Retina (tissue), 1 donor: ENCODE data around the gene NIPSNAP2.
"Not testable (repeated sequence)": the region's sequence is repeated elsewhere in the genome, so short reads cannot be mapped to it uniquely, and the experiment has no call there.

Source experiments
- DNase-seq: peaks from one replicate; pipeline ENCODE4 v3.0.0-alpha.2; 2016

Gene NIPSNAP2

DNA sequence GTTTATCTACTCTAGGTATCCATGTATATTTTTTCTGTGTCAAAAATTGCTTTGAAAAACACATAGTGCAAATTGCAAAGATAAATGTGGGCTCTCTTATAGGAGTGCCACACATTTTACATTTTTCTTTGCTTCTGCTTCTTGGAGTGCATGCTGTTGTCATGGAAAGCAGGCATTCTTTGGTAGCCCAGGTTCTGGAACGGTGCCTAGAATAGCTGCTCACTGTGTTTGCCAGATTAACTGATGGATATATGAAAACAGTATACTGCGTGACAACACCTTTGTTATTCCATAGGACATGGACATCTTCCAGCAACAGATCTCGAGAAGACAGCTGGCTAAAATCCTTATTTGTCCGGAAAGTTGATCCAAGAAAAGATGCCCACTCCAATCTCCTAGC lies 13.4 kb downstream of the NIPSNAP2 start:
- DNase-seq, result no peak

DNA sequence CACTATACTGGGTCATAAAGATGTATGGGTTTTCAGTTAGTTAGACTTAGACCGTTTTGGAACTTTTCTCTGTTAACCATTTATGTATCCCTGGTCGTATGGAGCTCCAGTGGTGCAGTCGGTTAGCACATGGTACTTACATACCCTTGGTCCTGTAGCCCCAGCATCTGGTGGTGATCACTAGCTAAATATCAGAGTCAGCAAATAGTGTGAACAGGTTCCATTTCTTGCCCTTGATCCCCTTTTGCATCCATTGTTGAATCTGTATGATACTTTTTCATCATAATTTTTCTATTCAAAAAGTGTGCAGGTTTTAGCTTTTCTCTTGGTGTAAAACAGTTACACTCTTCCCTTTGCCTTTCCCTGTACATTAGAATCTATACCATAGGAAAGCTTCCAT lies 15.9 kb downstream of the NIPSNAP2 start:
- no peak for DNase-seq

DNA sequence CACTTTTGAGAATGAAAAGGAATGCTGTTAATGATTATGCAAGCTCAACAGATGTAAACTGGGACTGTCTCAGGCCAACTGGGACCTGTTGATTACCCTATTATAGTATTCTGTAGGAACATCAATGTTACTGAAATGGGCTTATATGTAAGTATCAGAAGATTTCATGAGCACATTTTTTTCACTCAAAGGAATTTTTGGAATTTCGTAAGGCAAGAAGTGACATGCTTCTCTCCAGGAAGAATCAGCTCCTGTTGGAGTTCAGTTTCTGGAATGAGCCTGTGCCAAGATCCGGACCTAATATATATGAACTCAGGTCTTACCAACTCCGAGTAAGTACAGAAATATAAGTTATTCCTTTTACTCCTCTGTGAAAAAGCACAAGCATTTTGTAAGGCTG lies 19.2 kb downstream of the NIPSNAP2 start:
- no peak for DNase-seq

DNA sequence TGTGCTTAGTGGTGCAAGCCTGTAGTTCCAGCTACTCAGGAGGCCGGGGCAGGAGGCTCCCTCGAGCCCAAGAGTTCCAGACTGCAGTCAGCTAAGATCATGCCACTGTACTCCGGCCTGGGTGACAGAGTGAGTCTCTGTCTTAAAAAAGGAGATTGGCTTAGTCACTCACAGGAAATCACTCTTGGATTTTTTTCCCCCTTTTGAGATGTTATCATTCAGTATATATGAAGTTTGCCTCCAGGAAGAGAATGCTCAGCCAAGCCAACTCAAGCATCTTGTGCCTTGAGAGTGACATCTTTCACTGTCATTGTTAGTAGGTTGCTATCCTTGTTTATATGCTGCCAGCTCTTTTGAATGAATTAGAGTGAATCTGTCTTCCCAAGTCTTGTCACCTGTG lies 28.0 kb downstream of the NIPSNAP2 start:
- no peak for DNase-seq

DNA sequence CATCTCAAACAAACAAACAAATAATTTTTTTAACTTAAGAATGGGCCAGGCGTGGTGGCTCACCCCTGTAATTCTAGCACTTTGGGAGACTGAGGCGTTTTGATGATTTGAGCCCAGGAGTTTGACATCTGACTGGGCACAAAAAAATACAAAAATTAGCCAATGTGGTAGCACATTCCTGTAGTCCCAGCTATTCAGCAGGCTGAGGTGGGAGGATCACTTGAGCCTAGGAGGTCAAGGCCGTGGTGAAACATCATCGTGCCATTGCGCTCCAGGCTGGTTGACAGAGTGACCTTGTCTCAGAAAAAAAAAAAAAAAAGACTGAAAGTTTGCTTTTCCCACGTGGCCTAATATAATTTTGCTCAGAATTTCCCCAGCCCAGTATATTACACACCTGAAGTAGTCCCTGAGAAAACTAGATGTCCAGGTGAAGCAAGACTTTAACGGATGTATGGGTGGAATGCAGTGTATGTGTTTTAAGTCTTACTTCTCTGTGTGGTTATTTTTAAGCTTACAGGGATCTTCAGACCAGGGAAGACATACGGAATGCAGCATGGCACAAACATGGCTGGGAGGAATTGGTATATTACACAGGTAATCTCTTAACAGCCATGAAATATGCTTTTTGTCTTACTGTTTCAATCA lies 32.6 kb downstream of the NIPSNAP2 start:
- DNase-seq, result no peak

DNA sequence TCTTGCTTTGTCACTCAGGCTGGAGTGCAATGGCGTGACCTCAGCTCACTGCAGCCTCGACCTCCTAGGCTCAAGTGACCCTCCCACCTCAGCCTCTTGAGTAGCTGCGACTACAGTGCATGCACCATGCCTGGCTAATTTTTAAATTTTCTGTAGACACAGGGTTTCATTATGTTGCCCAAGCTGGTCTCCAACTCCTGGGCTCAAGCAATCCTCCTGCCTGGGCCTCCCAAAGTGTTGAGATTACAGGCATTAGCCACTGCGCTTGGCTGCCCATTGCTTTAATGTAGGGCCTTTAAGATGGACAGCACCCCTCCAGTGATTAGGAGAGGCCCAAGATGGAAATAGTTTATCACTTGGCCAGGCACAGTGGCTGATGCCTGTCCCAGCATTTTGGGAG lies 39.4 kb downstream of the NIPSNAP2 start:
- no peak for DNase-seq

DNA sequence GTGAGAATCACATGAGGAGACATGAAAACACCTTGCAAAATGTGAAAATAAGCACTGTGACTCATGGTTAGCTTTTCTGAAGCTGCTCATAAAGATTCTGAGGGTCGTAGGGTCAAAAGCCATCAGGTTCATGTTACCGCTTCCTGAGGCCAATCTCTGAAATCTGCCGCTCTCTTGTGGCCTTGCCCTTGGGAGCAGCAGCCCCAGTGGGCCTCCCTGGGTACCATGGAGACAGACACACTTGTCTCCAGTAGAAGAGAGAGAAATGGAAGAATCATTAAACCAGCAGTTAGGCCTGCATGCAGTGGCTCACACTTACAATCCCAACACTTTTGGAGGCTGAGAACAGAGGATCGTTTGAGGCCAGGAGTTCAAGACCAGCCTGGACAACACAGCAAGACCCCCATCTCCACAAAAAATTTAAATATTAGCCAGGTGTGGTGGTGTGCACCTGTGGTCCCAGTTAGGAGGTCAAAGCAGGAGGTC lies 42.8 kb downstream of the NIPSNAP2 start:
- DNase-seq, result no peak

DNA sequence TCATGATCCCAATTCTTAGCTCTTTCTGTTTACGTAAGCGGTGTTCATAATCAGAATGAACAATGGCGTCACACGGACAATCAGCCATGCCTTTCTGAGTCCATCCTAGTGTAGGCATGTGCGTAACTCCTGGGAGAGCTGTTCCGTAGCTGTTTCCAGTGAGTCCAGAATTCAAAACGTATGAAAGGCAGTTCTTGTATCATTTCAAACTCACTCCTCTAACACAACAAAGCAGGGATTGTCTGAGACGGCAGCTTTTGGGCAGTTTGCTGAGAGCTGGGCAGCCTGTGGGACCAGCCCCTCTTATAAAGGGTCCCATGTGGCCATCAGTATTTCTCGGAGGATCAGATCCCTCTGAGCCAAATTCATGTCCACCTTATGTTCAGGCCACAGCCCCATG lies 43.5 kb downstream of the NIPSNAP2 start:
- DNase-seq, result no peak

DNA sequence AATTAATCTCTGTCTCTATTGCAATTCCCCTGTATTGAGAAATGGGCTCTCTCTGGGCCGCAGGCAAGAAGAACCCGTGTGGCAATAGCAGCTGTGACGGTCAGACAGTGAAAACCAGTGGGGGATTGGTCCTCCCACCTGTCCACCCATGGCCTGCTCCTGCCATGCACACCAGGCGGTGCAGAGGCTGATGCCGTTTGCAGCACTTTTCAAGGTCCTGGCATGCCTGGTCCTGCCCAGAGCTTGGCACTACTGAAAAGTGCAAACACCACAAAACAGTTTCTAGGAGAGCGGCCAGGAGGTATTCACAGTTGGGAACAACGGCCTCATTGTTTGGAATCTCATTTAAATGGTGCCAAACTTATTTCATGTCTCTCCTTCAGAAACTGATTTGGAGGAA lies 45.3 kb downstream of the NIPSNAP2 start:
- DNase-seq, result peak; percentile 12

DNA sequence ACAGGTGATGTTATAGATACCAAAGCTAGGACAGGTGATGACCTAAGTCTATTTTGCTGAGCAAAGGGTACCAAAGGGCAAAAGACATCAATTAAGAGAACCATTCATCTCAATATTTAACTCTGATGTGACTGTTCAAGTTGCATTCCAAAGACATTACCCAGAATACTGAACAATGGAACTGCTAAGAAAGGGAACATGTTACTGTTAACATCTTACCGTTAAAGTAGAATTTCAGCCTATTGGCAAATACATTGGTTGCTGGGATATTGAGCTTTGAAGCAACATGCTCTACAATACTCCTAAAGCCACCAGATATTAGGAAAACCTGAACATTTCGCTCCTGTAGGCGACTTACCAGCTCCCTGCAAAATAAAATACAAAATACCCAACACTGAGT lies 52.6 kb downstream of the NIPSNAP2 start:
- not testable (repeated sequence) for DNase-seq

DNA sequence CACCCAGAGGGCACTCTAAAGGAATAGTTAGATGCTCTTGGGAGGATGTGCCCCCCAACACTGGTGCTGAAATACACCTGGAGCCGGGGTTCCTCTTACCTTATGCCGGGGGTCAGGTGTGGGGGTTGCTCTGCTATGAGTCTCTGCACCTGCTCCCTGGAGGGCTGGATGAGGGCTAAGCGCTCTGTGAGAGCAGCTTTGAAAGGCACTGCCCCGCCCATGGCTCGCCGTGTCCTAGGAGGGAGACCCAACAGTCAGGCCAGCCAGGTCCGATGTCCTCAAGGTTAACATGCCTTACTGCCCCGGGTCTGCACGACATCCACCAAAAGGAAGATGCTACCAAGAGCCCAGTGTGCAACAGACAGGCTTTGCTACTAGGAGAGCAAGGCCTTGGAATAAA lies 55.1 kb downstream of the NIPSNAP2 start:
- DNase-seq, result no peak

DNA sequence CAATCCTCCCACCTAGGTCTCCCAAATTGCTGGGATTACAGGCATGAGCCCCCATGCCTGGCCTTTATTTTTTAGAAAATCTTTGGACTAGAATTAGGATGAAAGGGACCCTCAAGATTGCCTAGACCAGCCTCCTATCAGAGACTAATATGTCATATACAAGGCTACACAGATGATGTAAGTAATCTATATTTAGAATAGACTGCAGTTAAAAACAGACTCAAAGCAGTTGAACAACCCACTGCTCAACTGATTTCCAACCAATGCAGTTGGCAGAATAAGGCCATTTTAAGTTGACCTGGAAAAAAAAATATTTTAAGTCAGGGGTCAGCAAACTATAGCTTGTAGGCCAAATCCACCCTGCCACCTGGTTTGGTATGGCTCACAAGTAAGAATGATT lies 59.1 kb downstream of the NIPSNAP2 start:
- DNase-seq, result no peak

DNA sequence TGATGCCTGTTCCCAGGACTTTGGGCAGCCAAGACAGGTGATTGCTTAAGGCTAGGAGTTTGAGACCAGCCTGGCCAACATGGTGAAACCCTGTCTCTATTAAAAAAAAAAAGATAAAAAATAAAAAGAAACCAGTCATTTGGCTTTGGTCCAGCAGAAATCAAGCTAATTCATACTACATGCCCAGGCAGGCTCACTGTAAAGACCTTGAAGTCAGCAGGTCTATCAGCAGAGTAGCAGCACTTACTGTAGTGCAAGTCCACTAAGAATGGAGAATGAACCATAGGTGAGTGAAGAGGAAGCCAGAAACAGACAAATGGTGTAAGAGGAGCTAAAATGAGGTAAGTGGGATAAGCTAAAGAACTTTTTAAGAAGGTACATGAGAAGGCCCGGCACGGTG lies 62.2 kb downstream of the NIPSNAP2 start:
- no peak for DNase-seq

DNA sequence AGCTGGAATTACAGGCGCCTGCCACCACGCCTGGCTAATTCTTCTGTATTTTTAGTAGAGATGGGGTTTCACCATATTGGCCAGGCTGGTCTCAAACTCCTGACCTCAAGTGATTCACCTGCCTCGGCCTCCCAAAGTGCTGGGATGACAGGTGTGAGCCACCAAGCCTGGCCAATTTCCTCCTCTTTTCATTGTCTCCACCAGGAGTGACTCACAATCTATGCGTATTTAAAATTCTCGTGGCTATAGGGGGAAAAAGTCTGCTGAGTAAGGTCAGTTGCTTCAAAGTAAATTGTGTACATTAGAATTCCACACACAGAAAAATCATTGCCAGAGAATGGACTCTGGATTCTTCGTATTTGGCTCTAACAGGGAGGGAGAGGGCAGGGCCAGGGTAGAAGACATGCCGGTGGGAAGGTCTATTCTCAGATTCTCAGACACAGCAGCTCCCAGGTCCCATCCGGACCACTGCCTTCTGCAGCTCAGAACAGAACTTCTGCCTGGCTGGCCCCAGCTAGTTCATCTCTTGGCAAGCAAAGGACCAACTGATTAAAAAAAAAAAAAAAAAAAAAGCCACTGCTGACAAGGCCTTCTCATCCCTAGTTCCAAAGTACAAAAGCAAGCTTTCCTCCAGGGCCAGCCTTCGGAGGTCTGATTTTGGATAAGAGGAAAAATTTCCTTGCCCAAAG lies 64.7 kb downstream of the NIPSNAP2 start:
- DNase-seq, result no peak

DNA sequence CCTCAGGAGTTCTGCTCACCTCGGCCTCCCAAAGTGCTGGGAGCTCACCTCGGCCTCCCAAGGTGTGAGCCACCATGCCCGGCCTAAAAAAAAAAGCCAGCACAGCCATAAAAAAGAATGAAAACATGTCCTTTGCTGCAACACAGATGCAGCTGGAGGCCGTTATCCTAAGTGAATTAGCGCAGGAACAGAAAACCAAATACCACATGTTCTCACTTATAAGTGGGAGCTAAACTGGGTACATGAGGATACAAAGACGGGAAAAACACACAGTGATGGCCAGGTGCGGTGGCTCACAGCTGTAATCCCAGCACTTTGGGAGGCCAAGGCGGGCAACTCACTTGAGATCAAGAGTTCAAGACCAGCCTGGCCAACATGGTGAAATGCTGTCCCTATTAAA lies 66.0 kb downstream of the NIPSNAP2 start:
- DNase-seq, result no peak

DNA sequence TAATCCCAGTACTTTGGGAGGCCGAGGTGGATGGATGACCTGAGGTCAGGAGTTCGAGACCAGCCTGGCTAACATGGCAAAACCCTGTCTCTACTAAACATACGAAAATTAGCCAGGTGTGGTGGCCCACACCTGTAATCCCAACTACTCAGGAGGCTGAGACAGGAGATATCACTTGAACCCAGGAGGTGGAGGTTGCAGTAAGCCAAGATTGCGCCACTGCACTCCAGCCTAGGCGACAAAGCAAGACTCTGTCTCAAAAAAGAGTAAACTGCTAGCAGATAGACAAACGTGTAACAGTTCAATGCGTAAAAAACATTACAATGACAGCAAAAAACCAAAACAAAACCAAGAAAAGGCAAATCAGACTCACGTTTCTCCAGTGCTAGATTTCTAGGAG lies 67.2 kb downstream of the NIPSNAP2 start:
- not testable (repeated sequence) for DNase-seq

DNA sequence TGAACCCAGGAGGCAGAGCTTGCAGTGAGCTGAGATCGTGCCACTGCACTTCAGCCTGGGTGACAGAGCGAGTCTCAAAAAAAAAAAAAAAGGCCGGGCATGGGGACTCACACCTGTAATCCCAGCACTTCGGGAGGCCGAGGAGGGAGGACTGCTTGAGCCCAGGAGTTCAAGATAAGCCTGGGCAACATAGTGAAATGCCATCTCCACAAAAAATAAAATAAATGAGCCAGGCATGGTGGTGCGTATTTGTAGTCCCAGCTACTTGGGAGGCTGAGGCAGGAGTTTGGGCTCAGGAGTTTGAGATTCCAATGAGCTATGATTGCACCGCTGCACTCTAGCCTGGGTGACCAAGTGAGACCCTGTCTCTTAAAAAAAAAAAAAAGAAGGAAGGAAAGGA lies 68.2 kb downstream of the NIPSNAP2 start:
- DNase-seq, result not testable (repeated sequence)

DNA sequence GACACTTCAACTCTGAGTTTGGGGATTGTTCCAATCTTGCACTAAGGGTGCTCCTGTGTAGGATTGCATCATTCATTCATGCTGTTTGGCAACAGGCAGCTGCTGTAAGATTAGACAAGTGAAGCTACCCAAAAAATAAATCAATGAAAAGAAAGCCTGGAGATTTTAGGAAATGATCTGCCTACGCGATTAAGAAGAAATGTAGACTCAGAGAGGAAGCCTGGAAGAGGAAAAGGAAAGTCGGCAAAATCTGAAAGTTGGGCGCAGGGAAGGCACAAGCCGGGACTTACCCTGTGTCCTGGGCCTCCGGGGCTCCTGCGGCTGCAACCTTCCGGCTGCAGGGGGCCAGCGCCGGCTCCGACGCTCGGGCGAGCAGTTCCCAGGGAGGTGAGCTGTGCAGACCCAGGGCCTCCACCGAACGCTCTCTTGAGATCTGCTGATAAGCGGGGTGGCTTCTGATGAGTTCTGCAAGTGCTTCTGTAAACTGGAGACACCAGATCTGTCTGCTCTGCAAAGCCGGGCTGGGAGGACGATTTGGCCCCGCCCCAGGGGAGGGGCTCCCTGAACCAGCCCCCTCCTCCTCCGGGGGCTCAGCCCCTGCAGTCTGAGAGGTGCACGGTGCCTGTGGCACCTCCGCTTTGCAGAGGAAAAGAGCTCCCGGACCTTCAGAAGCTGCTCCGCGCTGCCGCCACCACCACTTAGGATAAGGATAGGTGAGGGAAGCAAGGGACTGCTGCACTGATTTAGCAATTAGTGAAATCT lies 69.5 kb downstream of the NIPSNAP2 start:
- peak; percentile 86 for DNase-seq

DNA sequence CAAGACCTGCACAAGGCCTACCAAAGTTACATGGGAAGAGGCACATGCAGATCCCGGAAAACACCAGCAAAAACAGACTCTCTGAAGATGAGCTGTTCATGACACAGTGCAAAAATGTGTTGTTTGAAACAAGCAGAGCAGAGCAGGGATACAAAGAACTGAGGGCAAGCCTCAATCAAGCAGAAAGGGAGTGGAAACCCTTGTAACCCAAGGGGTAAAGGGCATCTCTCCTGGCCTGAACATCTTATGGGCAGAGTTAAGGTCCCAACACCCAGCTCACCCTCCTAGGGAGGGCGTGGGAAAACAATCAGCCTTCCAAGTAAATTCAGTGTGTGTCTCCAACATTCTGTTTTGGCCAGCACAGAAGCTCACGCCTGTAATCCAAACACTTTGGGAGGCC lies 76.3 kb downstream of the NIPSNAP2 start:
- no peak for DNase-seq

DNA sequence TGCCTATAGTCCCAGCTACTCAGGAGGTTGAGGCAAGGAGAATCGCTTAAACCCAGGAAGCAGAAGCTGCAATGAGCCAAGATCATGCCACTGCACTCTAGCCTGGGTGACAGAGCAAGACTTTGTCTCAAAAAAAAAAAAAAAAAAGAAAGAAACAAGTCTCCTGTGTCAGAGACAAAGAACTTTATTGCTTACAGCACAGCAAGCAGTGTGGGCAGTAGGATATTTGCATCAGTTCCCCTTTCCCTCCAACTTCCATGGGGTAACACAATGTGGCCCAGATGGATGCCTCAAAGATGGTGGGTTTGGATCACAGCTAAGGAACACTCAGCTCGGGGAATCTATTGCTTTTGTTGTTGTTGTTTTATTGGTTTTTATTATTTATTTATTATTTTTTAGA lies 81.4 kb downstream of the NIPSNAP2 start:
- not testable (repeated sequence) for DNase-seq

DNA sequence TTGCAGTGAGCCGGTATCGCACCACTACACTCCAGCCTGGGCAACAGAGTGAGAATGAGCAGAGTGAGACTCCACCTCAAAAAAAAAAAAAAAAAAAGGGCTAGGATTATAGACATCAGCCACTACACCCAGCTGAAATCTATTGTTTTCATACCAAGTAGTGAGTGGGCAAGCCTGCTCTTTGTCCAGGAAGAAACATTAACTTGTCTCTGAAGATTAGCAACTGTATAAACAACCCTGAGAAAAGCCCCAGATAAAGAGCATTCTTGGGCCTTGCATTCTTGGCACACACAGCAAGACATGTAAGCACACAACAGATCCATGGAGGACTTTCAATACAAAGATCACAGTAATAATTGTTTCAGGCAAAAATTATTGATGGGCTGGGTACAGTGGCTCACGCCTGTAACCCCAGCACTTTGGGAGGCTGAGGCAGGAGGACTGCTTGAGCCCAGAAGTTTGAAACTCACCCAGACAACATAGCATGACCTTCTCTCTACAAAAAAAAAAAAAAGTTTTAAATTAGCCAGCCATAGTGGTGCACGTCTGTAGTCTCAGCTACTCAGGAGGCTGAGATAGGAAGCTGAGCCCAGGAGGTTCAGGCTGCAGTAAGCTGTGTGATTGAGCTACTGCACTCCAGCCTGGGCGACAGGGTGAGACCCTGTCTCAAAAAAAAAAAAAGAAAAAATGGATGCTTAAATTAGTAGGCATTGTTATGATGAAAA lies 82.5 kb downstream of the NIPSNAP2 start:
- no peak for DNase-seq

DNA sequence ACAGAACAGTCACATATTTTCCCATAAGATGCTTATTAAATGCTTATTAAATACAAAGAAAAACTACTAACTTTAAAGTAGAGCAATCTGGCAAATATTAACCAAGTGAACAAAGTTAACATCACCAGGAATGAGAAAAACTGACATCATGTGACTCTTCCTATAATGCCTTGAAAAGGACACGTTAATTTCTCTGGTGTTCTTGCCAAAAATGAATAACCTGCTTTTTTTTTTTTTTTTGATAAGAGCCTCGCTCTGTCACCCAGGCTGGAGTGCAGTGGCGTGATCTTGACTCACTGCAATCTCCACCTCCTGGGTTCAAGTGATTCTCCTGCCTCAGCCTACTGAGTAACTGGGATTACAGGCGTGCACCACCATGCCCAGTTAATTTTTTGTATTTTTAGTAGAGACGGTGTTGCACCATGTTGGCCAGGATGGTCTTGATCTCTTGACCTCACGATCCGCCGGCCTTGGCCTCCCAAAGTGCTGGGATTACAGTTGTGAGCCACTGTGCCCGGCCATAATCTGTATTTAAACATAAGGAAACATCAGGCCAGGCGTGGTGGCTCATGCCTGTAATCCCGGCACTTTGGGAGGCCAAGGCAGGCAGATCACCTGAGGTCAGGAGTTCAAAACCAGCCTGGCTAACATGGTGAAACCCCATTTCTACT lies 83.2 kb downstream of the NIPSNAP2 start:
- not testable (repeated sequence) for DNase-seq

DNA sequence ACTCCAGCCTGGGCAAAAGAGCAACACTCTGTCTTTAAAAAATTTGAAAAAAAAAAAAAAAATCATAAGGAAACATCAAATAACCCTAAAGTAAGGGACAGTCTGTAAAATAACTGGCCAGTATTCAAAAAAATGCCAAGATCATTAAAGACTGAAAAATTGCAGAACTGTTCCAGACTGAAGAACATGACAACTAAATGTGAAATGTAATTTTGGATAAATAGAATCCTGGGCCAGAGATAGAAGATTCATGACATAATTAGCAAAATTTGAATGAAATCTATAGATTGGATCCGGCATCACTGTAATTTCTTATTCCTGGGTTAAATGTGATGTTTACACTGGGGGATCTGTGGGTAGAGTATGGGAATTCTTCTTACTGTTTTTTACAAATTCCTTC lies 83.9 kb downstream of the NIPSNAP2 start:
- no peak for DNase-seq
